GM08714 (cell line): ENCODE results near the gene INPP5D.

Experiments
- H3K4me3 ChIP-seq: fragments of 200-500 bp; sonication (Bioruptor generic); 2 replicates; pipeline ENCODE4 v1.5.1; 2014; ENCODE audit warnings: mild to moderate bottlenecking, low read length, inconsistent platforms
- ZNF274 ChIP-seq: IDR thresholded peaks from 2 replicates; pipeline ENCODE4 v1.6.1; 2012; ENCODE audit warnings: mild to moderate bottlenecking, low read depth, low read length

INPP5D gene

DNA sequence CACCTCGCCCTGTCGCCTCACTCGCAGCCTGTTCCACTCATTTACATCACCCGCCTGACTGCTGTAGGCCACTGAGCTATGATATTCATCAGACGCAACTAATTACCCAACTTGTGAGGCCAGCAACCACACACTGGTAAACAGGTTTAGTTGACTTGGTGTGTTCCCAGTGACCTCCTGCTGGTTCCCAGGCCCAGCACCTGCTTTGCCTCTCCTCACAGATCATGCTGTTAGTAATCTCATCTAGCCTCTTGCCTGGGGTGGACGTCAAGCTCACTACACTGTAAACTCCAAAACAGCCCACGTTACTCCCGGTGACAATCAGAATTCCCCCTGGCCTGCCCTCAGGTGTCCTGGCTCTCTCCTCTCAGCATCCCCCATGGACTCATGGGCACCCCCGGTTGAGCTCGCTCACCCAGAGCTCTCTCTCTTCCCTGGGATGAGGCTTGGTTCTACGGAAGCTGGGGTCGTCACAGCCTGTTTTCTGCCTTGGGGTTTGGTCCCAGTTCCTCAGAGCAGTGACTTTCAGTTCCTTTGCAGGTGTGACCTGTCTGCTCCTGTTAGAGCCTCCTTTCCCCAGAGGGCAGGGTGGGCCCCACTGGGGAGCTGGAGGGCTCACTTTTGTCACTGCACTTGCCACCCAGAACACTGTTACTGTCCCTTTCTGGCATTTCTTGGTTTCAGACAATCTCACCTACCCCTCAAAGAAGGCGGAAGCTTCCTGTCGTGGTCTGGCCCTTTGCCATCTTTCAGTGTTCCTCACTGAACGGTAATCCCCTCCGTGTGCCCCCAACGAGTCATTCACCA lies 40.3 kb downstream of the INPP5D start:
- peak overlapping the region; percentile 6; the same call in 1 of the 2 replicates for H3K4me3 ChIP-seq
- TF ChIP-seq ZNF274: no peak

DNA sequence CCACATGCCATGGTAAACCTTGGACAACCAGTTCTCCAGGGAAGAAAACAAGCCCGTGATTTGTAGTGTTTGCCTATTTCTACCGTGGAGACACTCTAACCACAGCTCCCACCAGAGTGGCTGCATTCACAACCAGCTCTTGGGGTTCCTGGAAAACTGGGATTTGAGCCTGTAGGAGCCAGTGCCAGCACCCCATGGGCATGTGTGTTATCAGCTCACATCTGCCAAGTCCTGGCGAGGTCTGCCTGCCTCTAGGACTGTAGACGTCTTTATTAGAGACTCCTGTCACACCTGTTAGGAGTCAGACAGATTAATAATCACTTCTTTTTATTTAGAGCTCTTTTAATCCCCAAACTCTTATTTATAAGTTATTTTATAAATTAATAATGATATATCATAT lies 41.0 kb downstream of the INPP5D start:
- no peak overlapping the region for H3K4me3 ChIP-seq
- TF ChIP-seq ZNF274: no peak

DNA sequence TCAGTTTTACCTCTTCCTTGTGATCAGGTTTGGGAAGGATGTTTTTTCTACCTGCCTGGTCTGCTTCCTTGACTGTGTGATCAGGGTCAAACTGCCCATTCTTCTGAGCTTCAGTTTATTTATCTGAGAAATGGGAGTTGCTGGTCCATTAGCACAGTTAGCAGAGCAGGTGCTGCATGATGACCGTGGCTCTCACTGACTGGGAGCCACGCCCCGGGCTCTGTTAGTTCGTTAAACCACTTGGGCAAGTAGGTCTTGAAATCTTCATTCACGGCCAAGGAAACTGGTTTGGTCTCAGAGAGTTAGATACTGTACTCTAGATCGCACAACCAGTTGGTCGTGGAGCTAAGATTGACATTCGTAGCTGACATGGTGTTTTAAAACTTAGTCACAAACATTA lies 41.7 kb downstream of the INPP5D start:
- TF ChIP-seq ZNF274: no peak

DNA sequence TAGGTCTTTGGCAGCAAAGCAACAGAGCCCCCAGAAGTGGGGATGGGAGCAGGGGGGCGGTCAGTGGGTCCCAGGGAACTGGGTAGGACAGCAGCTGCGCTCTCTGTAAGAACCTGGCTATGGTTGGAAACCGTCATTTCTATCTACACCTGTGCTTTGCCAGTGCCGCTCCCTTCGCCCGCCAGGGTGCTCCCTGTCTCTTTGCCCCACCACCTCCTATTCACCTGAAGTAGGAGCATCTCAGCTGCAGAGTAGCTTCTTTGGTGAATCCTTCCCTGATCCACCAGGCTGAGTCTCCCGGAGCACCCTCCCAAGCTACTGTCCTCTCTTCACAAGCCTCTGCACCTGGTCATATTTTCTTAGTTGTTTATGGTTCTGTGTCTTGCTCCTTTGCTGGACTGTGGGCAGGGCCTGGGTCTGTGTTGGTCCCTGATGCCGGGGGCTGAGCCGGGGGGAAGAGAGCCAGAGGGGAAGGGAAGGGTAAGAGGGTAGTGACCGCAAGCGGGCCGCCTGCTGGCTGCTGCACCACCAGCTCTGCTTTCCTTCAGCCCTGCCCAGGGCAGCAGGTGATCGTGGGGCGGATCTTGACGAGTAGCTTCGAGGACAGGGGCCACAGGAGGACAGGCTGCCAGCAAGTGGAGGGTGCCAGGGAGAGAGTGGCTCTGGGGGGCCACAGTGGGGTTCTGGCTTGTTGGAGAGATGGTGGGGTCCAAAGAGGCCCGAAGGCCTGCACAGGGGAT lies 45.2 kb downstream of the INPP5D start:
- TF ChIP-seq ZNF274: no peak
- no peak overlapping the region for H3K4me3 ChIP-seq

More for the DNA sequence above, 41.7 kb downstream of the INPP5D start:
- H3K4me3 ChIP-seq: no peak overlapping the region

DNA sequence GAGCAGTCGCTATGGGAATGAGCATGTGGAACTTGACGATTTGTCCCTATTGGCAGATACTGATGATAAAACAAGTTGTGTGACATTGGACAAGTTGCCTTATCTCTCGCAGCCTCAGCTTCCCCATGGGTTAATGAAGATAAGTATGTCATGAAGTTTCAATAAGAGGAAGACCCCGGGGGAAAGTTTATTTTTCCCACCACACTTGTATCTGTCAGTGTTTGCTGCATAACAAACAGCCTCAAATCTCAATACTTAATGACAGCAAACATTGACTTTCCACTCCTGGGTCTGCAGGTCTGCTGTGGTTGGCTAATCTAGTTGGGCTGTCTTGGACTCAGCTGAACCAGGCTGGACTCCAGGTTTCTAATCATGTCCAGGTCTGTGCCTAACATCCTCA lies 45.8 kb downstream of the INPP5D start:
- no peak overlapping the region for H3K4me3 ChIP-seq
- no peak for TF ChIP-seq ZNF274

DNA sequence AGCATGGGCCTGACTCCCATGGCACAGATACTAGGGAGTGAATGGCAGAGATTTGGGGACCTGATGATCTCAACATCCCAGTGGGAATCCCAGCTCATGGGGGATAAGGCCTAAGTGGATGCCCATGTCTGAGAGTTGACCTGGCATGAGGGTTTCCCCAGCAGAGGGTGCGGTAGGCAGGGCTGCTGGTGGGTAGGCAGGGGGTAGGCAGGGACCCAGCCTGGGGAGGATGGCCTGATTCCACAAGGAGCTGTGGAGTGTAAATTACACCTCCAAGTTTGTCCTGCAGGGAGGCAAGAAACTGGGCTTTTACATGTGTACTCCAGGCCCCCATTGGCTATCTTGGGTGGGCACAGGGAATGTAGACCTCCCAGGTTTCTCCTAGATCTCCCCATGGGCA lies 46.9 kb downstream of the INPP5D start:
- TF ChIP-seq ZNF274: no peak
- no peak overlapping the region for H3K4me3 ChIP-seq

DNA sequence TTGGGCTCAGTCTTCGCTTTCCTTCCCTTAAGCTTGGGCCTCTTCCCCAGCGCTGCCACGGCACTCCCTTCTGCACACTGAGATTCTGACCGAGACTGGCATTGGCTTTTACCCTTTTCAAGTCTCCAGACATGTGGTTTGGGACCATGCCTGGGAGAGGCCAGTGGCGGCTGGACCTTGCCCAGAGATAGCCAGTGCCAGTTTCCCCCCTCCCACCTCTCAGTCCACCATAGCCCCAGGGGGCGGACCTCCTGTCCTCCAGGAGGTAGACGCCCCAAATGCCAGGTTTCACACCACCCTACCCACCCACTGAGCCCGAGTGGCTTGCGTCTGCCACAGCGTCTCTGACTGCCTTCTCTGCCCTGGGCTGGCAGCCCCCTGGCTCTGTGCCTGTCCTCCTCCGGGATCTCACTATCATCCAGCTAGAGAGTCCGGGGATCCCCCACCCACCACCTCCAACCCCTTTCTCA lies 47.7 kb downstream of the INPP5D start:
- H3K4me3 ChIP-seq: no peak overlapping the region
- no peak for TF ChIP-seq ZNF274

DNA sequence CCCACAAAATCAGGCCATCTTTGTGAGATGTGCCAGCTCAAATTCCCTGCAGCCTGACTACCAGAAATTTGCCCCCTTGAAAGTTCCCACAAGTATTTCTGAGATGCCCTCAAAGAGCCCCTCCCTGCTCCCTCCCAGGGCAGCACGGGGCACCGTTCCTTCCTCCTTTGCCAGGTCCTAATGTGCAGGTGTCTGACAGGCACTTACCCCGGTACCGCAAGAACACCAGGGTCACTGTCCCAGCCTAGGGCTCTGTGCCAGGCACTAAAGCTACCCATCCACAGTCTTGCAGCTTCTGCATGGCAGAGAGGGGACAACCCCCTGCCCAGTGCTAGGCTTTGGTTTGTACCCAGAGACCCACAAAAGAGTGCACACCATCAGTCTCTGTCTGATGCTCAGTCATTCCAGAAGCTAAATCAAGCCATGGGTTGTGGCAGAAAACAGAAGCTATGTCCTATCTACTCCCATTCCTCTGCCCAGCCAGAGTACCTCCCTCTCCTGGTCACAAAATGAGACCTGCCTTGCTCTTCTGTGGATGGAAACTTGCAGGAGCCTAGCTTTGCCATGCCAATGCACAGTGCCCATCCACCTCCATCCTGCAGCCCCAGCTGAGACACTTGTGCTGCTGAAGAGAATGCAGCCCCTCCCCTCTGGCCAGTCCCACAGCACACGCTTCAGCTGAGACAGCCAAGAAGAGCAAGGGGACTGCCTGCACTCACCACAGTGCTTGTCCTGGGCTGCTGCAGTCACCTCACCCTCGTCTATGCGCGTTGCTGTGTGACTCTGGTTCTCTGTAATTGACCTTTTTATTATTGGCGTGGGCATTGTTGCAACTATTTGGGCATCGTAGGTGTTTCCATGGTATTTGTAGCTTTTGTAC lies 48.7 kb downstream of the INPP5D start:
- no peak for TF ChIP-seq ZNF274
- no peak overlapping the region for H3K4me3 ChIP-seq

DNA sequence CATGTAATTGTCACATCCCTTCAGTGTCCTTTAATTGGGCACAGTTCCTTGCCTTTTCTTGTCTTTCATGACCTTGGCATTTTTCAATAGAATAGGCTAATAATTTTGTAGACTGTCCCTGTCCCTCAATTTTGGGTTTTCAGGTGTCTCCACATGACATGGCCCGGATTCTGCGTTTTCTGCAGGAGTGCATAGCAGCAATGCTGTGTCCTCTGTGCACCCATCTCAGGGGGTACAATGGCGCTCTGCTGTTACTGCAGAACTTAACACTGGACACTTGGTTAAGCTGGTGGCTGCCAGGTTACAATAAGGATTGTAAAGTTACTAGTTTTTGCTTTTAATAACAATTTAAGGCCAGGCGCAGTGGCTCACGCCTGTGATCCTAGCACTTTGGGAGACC lies 51.3 kb downstream of the INPP5D start:
- no peak overlapping the region for H3K4me3 ChIP-seq
- no peak for TF ChIP-seq ZNF274

DNA sequence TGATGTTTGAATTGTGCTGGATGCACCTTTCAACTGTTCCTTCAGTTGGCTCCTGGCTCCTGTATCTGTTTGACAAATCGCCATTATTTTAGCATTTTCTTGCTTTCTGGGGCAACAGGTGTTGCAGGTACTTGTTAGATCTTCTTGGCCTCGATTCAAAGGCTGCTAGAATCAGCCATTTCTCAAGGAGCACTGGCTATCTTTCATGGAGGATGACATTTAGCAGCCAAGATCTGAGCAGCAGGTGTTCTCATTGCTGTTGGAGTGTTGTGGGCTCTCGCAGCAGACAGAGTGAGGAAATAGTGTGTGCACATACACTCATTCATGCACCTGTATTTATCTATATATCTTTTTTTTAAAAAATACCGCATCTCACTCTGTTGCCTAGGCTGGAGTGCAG lies 52.2 kb downstream of the INPP5D start:
- no peak overlapping the region for H3K4me3 ChIP-seq
- TF ChIP-seq ZNF274: no peak

DNA sequence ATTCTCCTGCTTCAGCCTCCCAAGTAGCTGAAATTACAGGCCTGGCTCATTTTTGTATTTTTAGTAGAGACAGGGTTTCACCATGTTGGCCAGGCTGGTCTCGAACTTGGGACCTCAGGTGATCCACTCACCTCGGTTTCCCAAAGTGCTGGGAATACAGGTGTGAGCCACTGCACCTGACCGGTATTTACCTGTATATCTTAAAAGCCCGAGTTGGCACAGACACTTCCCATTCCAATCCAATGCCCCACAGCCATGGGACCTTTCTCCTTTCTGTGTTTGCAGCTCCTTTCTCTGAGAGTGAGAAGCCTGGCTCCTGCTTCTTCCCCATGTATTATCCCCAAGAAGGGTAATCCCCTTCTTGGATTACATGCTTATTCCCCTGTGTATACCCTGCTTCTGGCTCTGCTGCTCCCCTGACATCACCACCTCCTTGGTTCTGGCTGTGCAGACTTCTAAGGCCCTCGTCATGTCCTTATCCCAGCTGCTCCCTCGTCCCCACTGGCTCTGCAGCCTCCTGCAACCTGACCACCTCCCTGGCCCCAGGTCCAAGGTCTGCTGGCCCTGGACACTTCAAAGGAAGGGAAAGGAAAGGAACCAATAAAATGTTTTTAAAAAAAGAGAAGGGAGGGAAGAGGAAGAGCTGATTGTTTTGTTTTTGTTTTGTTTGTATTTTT lies 52.8 kb downstream of the INPP5D start:
- H3K4me3 ChIP-seq: no peak overlapping the region
- no peak for TF ChIP-seq ZNF274

DNA sequence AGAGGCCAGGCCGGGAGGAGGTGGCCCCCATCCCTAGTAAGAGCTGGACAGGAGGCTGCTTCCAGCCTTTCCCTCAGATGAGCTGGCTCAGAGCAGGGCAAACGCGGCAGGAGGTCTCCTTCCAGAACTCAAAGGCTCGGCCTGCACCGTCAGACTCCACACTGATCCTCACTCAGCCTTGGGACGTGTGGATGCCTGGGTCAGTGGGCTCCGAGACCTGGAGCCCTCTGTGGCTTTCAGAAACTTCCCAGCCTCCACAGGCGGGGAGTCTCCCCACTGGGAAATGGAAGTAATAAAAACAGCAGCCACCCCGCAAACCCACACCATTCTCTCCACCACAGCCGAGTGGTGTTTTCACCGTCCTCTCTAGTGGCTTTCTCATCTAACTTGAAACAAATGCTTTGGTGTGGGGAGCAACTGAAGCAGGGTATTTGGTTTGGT lies 54.3 kb downstream of the INPP5D start:
- no peak overlapping the region for H3K4me3 ChIP-seq
- no peak for TF ChIP-seq ZNF274

DNA sequence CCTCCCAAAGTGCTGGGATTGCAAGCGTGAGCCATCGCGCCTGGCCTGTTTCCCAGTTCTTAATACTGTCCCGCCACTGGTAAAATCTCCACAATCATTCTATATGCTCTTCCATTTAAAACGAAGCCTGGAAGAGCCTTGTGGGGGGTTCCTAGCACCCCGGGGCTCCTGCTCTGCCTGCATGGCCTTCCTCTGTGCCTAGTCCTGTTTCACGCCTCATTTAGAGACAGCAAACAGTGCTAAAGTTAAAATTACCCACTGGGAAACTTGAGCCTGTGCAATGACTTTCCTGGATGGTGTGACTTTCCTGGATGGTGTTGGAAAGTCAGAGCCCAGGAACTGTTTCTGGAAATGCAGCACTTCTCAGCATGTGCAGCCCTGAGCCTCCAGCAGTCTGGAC lies 55.0 kb downstream of the INPP5D start:
- no peak for TF ChIP-seq ZNF274
- no peak overlapping the region for H3K4me3 ChIP-seq

DNA sequence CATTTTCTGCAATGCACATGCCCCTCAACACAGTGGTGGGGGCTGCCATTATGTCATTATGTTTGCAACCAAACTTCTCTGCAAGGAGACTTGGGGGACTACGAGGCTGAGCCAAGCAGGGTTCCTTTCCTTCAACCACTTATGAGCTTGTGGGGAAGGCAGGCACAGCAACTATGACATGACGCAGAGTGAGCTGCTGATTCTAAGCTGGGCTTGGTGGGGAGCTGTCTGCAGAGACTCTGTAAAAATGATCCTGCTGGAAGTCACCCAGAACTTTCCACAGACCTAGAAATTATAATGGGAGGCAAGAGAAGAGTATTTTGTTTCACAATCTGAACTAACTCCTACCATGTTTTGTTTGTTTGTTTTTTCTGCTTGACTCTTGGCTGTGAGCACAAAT lies 55.6 kb downstream of the INPP5D start:
- no peak overlapping the region for H3K4me3 ChIP-seq
- TF ChIP-seq ZNF274: no peak
